Measurements from ENCODE around the gene SLC15A1. TPM values are rescaled to one million over a fixed set of nuclear protein-coding genes. Genes with fewer than 3 reads are reported as not detected.

SLC15A1 gene
- total and polyA plus RNA-seq, 10 donors: 0.03 TPM; not detected in 8

DNA sequence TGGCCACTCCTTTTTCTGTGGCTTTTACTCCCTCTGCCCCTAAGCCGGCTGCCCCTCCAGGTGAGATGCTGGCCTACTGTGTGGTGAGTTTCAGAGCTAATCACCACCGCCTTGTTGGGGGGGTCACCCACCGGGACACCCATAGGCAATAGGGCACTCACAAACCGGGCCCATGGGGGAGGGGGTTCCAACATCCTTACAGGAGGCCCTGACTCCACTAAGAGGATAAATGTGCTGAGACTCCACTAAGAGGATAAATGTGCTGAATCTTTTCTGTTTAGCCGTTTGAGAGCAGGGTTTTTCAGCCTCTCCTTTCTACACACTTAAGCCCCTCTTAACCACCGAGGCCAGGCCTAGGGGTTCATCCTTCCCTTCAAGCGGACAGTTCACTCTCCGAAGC, 73.7 kb downstream of the SLC15A1 start:
- H3K36me3 ChIP-seq: no peaks in the 10 kb centered on the region

DNA sequence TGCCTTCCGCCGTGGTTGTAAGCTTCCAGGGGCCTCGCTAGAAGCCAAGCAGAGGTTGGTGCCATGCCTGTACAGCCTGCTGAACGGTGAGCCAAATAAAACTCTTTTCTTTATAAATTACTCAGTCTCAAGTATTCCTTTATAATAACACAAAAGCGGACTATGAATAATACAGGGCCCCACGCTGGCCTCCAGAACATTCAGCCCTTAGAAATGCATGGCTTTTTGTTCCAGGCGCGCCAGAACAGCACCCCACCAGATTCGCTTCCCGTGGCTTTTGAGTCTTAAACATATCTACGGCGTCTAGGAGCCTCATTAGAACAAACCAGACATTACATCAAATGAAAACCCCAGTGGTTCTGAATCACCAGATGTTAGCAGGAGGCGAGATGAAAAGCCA, 75.1 kb downstream of the SLC15A1 start:
- Histone ChIP-seq H3K36me3 (no peaks in the 10 kb centered on the region), H3K27ac (no peak overlapping the region), H3K9me3 (no peaks in the 10 kb centered on the region), H3K4me3 (no peak overlapping the region), H3K4me1 (peaks cover 5 to 16% (median 13%) of the 10 kb centered on the region in 6 donors), H3K27me3 (replicated peaks in 1 of 7) (no peaks in the 10 kb centered on the region)
- no peak for DNase-seq
- TF ChIP-seq, protein P1, sequence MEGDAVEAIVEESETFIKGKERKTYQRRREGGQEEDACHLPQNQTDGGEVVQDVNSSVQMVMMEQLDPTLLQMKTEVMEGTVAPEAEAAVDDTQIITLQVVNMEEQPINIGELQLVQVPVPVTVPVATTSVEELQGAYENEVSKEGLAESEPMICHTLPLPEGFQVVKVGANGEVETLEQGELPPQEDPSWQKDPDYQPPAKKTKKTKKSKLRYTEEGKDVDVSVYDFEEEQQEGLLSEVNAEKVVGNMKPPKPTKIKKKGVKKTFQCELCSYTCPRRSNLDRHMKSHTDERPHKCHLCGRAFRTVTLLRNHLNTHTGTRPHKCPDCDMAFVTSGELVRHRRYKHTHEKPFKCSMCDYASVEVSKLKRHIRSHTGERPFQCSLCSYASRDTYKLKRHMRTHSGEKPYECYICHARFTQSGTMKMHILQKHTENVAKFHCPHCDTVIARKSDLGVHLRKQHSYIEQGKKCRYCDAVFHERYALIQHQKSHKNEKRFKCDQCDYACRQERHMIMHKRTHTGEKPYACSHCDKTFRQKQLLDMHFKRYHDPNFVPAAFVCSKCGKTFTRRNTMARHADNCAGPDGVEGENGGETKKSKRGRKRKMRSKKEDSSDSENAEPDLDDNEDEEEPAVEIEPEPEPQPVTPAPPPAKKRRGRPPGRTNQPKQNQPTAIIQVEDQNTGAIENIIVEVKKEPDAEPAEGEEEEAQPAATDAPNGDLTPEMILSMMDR (IDR thresholded peaks at IDR 0.05 in 8 of 11, conservative IDR thresholded peaks at IDR 0.05 in 3 of 11): no peak
- TF ChIP-seq POLR2AphosphoS5 (IDR thresholded peaks at IDR 0.05) (no peak), POLR2A (IDR thresholded peaks at IDR 0.05) (no peak)
- intact Hi-C loops (cut with DNase I; ENCODE audit: low total_unique reads): no loop called here
- WGBS, 5 donors: 90 to 96% (median 90%) methylated on average over 13 of the region's 13 CpGs

More for the DNA sequence above, 73.7 kb downstream of the SLC15A1 start:
- no peak for DNase-seq
- 86 to 95% (median 90%) methylated on average over 8 of the region's 8 CpGs for WGBS, 5 donors
- Histone ChIP-seq H3K4me3 (no peak overlapping the region), H3K27me3 (replicated peaks in 1 of 7) (no peaks in the 10 kb centered on the region), H3K4me1 (peaks cover 0 to 3% (median 1%) of the 10 kb centered on the region in 6 donors), H3K9me3 (no peaks in the 10 kb centered on the region), H3K27ac (no peak overlapping the region)
- TF ChIP-seq POLR2AphosphoS5 (IDR thresholded peaks at IDR 0.05) (no peak), POLR2A (IDR thresholded peaks at IDR 0.05) (no peak)
- TF ChIP-seq, protein P1 (IDR thresholded peaks at IDR 0.05 in 8 of 11, conservative IDR thresholded peaks at IDR 0.05 in 3 of 11): no peak
- intact Hi-C loops (cut with DNase I; ENCODE audit: low total_unique reads): no loop called here

DNA sequence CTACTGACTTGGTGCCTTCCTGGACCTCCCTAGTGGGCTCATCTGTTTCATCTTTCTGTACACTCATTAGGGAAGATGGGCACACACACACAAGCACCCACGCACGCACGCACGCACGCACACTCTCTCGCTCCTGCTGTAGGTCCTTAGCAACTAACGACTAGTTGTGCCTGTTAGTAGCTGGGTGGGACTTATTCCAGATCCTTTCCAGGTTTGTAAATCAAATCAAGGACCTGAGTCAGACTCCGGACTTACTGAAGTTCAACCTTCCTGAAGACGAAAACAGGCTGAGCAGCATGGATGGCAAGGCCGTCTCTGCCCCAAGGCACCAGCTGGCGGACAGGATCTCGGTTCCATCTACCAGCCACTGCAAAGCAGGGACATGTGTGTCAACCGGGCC, 76.2 kb downstream of the SLC15A1 start:
- no peaks in the 10 kb centered on the region for H3K36me3 ChIP-seq
- H3K9me3 ChIP-seq: no peaks in the 10 kb centered on the region
- no peak overlapping the region for H3K27ac ChIP-seq
- peaks cover 5 to 17% (median 13%) of the 10 kb centered on the region in 6 donors for H3K4me1 ChIP-seq
- TF ChIP-seq POLR2A (IDR thresholded peaks at IDR 0.05) (no peak), POLR2AphosphoS5 (IDR thresholded peaks at IDR 0.05) (no peak)
- TF ChIP-seq, protein P1 (IDR thresholded peaks at IDR 0.05 in 8 of 11, conservative IDR thresholded peaks at IDR 0.05 in 3 of 11): no peak
- no peak for DNase-seq
- intact Hi-C loops (cut with DNase I; ENCODE audit: low total_unique reads): no loop called here
- H3K4me3 ChIP-seq: no peak overlapping the region
- no peaks in the 10 kb centered on the region for H3K27me3 ChIP-seq (replicated peaks in 1 of 7)
- WGBS, 5 donors: 84 to 93% (median 90%) methylated on average over 13 of the region's 13 CpGs

DNA sequence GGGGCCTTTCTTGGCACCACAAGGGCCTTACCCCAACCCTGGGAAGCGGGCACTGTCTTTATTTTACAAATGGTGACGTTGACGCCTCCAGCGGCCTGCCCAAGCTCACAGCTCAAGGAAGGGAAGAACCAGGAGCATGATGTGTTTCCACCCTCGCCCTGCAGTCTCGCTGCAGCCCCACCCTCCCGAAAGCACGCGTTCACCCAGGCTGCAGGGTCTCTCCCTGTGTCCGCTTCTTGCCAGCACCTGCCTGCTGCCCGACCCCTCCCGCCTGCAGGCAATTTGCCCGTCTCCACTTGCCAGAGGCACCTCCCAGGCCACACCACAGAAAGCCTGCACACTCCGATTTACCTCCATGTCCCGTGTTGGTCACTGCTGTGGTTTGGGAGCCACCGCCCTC, 76.6 kb downstream of the SLC15A1 start:
- Histone ChIP-seq H3K36me3 (no peaks in the 10 kb centered on the region), H3K4me3 (no peak overlapping the region), H3K4me1 (peaks cover 5 to 17% (median 13%) of the 10 kb centered on the region in 6 donors), H3K9me3 (no peaks in the 10 kb centered on the region), H3K27me3 (replicated peaks in 1 of 7) (no peaks in the 10 kb centered on the region), H3K27ac (no peak overlapping the region)
- DNase-seq: no peak
- TF ChIP-seq, protein P1 (IDR thresholded peaks at IDR 0.05 in 8 of 11, conservative IDR thresholded peaks at IDR 0.05 in 3 of 11): no peak
- no peak for TF ChIP-seq POLR2A (IDR thresholded peaks at IDR 0.05)
- no peak for TF ChIP-seq POLR2AphosphoS5 (IDR thresholded peaks at IDR 0.05)
- intact Hi-C loops (cut with DNase I; ENCODE audit: low total_unique reads): no loop called here
- WGBS, 5 donors: 85 to 93% (median 87%) methylated on average over 15 to 16 of the region's 16 CpGs
